Measurements from ENCODE around the gene AHNAK.

- TF ChIP-seq CTCF (IDR thresholded peaks at IDR 0.05; ENCODE audit: low read length): no peak
- TF ChIP-seq EZH2 (IDR thresholded peaks at IDR 0.05; ENCODE audit: borderline replicate concordance, low read length): no peak
These were observed 7.3 kb upstream of the AHNAK start for GRCh38 chr11:62553839-62554361.
